CD14-positive monocyte (primary cell): ENCODE measurements around the gene CHRNA1. TPM values are rescaled to one million over a fixed set of nuclear protein-coding genes. Genes with fewer than 3 reads are reported as not detected.

ENCODE experiments used
- DNase-seq, 3 donors: peaks; one replicate each; pipeline ENCODE4 v3.0.0-alpha.2; 2011 to 2022
- H2AFZ ChIP-seq: 2 replicates; pipeline ENCODE4 v1.6.0; 2012; ENCODE audit warnings: mild to moderate bottlenecking, low read depth, low read length, inconsistent platforms; ENCODE audit not compliant: insufficient read depth, poor library complexity, severe bottlenecking
- H3K27ac ChIP-seq, 2 donors: 1 replicate in 1 of 2; 2 replicates in 1 of 2; pipeline ENCODE4 v1.5.1; 2012 to 2013; ENCODE audit warnings: low read length in 2 of 2, control low read depth in 1 of 2, inconsistent platforms in 1 of 2, low read depth in 1 of 2, mild to moderate bottlenecking in 1 of 2
- H3K27me3 ChIP-seq, 2 donors: one replicate each; pipeline versions ENCODE4 v1.6.0 to v1.6.1; 2011 to 2013; ENCODE audit warnings: low read length in 2 of 2; ENCODE audit not compliant: control insufficient read depth in 2 of 2, insufficient read depth in 2 of 2
- H3K36me3 ChIP-seq, 2 donors: replicated peaks in 1 of 2; 1 replicate in 1 of 2; 2 replicates in 1 of 2; pipeline versions ENCODE4 v1.5.1 to v1.6.1; 2012 to 2013; ENCODE audit warnings: low read length in 2 of 2, control low read depth in 1 of 2, inconsistent platforms in 1 of 2, mild to moderate bottlenecking in 1 of 2; ENCODE audit not compliant: insufficient read depth in 2 of 2, control insufficient read depth in 1 of 2
- H3K4me1 ChIP-seq, 2 donors: 1 replicate in 1 of 2; 2 replicates in 1 of 2; pipeline versions ENCODE4 v1.5.1 to v1.6.1; 2012 to 2013; ENCODE audit warnings: low read length in 2 of 2, control low read depth in 1 of 2, inconsistent platforms in 1 of 2, mild to moderate bottlenecking in 1 of 2, moderate library complexity in 1 of 2; ENCODE audit not compliant: insufficient read depth in 2 of 2, control insufficient read depth in 1 of 2
- H3K4me2 ChIP-seq: replicated peaks from 2 replicates; pipeline ENCODE3; 2012; ENCODE audit warnings: low read length, moderate library complexity, mild to moderate bottlenecking; ENCODE audit not compliant: poor library complexity, severe bottlenecking; ENCODE audit errors: extremely low read depth
- H3K4me3 ChIP-seq, 3 experiments: fragments of 200-600 bp in 1 of 3; sonication (generic) in 1 of 3; replicated peaks in 1 of 3; 1 replicate in 2 of 3; 2 replicates in 1 of 3; pipeline ENCODE4 v1.5.1; 2011 to 2013; ENCODE audit warnings: low read length in 3 of 3, mild to moderate bottlenecking in 3 of 3, control low read depth in 2 of 3, low read depth in 2 of 3, inconsistent platforms in 1 of 3, moderate library complexity in 1 of 3
- H3K79me2 ChIP-seq: 2 replicates; pipeline ENCODE4 v1.6.0; 2012; ENCODE audit warnings: mild to moderate bottlenecking, control low read depth, inconsistent platforms, low read length, moderate library complexity; ENCODE audit not compliant: insufficient read depth
- H3K9ac ChIP-seq: 2 replicates; pipeline ENCODE4 v1.6.0; 2017; ENCODE audit warnings: low read length, mild to moderate bottlenecking; ENCODE audit not compliant: insufficient read depth, poor library complexity, severe bottlenecking
- H3K9me3 ChIP-seq, 2 donors: replicated peaks in 1 of 2; 1 replicate in 1 of 2; 2 replicates in 1 of 2; pipeline versions ENCODE4 v1.5.1 to v1.6.1; 2012 to 2013; ENCODE audit warnings: low read length in 2 of 2, control low read depth in 1 of 2; ENCODE audit not compliant: control insufficient read depth in 1 of 2, insufficient read depth in 1 of 2
- H4K20me1 ChIP-seq: 2 replicates; pipeline ENCODE4 v1.6.0; 2012; ENCODE audit warnings: mild to moderate bottlenecking, low read length, control low read depth, moderate library complexity; ENCODE audit not compliant: insufficient read depth
- H3K27ac Mint-ChIP-seq, 7 donors: one replicate each; pipeline ENCODE4 v1.8.0; 2020; ENCODE audit warnings: mild to moderate bottlenecking in 7 of 7, mixed read lengths in 7 of 7, moderate library complexity in 6 of 7, inconsistent platforms in 2 of 7
- H3K27me3 Mint-ChIP-seq, 3 donors: one replicate each; pipeline ENCODE4 v1.8.0; 2021 to 2022; ENCODE audit warnings: low read depth in 3 of 3, mild to moderate bottlenecking in 3 of 3, mixed read lengths in 3 of 3, moderate library complexity in 3 of 3, inconsistent platforms in 1 of 3
- H3K36me3 Mint-ChIP-seq, 2 donors: one replicate each; pipeline ENCODE4 v1.8.0; 2020; ENCODE audit warnings: mixed read lengths in 2 of 2, inconsistent platforms in 1 of 2, mild to moderate bottlenecking in 1 of 2
- H3K4me1 Mint-ChIP-seq: one replicate; pipeline ENCODE4 v1.8.0; 2020; ENCODE audit warnings: mild to moderate bottlenecking, mixed read lengths
- H3K4me3 Mint-ChIP-seq, 2 donors: one replicate each; pipeline ENCODE4 v1.8.0; 2020; ENCODE audit warnings: mild to moderate bottlenecking in 2 of 2, mixed read lengths in 2 of 2, moderate library complexity in 1 of 2
- H3K9me3 Mint-ChIP-seq, 7 donors: one replicate each; pipeline ENCODE4 v1.8.0; 2020 to 2022; ENCODE audit warnings: mixed read lengths in 7 of 7, mild to moderate bottlenecking in 6 of 7, moderate library complexity in 6 of 7, inconsistent platforms in 2 of 7
- CTCF ChIP-seq: fragments of 200-600 bp; IDR thresholded peaks from one replicate; pipeline ENCODE4 v1.8.0; 2022; ENCODE audit warnings: antibody characterized with exemption, mild to moderate bottlenecking
- WGBS: methylation state at CpG from one replicate; pipeline ENCODE4 v1.1.5; 2013; ENCODE audit warnings: missing lambda C conversion rate; ENCODE audit not compliant: insufficient coverage; 5-methylcytosine and 5-hydroxymethylcytosine counted together
- intact Hi-C, 2 donors: fragments of 100-400 bp; cut with micrococcal nuclease; formaldehyde crosslinking; loops; one replicate each; pipeline versions ENCODE4 v1.15.0 to v1.15.1; 2023
- polyA plus RNA-seq, 3 donors: library from polyadenylated mRNA; depleted of rRNA in 1 of 3; unstranded in 2 of 3; stranded (reverse) in 1 of 3; fragments of 300-500 nt in 2 of 3; fragments of >200 nt in 1 of 3; fragmentation: Illumina TruSeq in 2 of 3; gene quantifications; 1 replicate in 2 of 3; 2 replicates in 1 of 3; pipeline ENCODE4 v1.2.3, GENCODE V29; 2012 to 2021

The CHRNA1 gene
- polyA plus RNA-seq, 3 donors, result not detected

GRCh38 chr2:174699993-174700766 lies 64.1 kb downstream of the CHRNA1 start:
- H3K4me1 Mint-ChIP-seq, result peaks cover 25% of the 10 kb centered on the region
- H3K9ac ChIP-seq, result no peak overlapping the region
- H3K4me3 ChIP-seq, result no peak overlapping the region
- peak; percentile 76 for TF ChIP-seq CTCF
- H3K36me3 Mint-ChIP-seq, result no peaks in the 10 kb centered on the region
- 0% methylated on average over 1 of the region's 4 CpGs for WGBS
- peaks cover 4 to 7% (median 6%) of the 10 kb centered on the region in 3 donors for H3K27me3 Mint-ChIP-seq
- no peaks in the 10 kb centered on the region for H3K79me2 ChIP-seq
- DNase-seq, result peak in 2 of 3 donors; percentile 53 to 57
- H3K9me3 Mint-ChIP-seq, result peaks cover 0 to 2% (median 0%) of the 10 kb centered on the region in 7 donors
- H3K4me1 ChIP-seq, result peaks cover 16 to 21% of the 10 kb centered on the region in 2 donors
- H2AFZ ChIP-seq, result no peak overlapping the region
- no peaks in the 10 kb centered on the region for H4K20me1 ChIP-seq
- H3K4me3 Mint-ChIP-seq, result no peak overlapping the region
- intact Hi-C loops, result loop anchor here in 1 of 2 donors (10.0 kb wide), 1 partner anchor 235 kb away; no protein-coding TSS in a partner anchor
- H3K27me3 ChIP-seq, result peaks cover 0 to 6% of the 10 kb centered on the region in 2 donors
- H3K27ac ChIP-seq, result no peak overlapping the region
- H3K36me3 ChIP-seq, result no peaks in the 10 kb centered on the region
- H3K4me2 ChIP-seq, result no peak overlapping the region
- H3K9me3 ChIP-seq, result no peaks in the 10 kb centered on the region
- no peak overlapping the region for H3K27ac Mint-ChIP-seq

Other genes starting within 250 kb of the CHRNA1 start
- gene WIPF1, start 166.7 kb downstream of the CHRNA1 start, polyA plus RNA-seq, result 100 to 1,000 TPM in 1 of 3 donors, 10 to 100 TPM in 2; 43.9 to 126 (median 74.3) TPM
- gene CHN1, start 240.9 kb upstream of the CHRNA1 start, polyA plus RNA-seq, result under 1 TPM in 1 of 3 donors, not detected in 2; 0.36 TPM